WI38 (cell line): ENCODE measurements around the gene ZFPL1.

Experiments
- H3K4me3 ChIP-seq: 2 replicates; pipeline ENCODE4 v1.5.1; 2011; ENCODE audit warnings: low read depth, mild to moderate bottlenecking, control low read depth, low read length
- CTCF ChIP-seq: IDR thresholded peaks from 2 replicates; pipeline ENCODE4 v1.5.1; 2012; ENCODE audit warnings: low read depth, mild to moderate bottlenecking, control low read depth, low read length

ZFPL1 gene

GRCh38 chr11:65126624-65127274 is 42.7 kb downstream of the ZFPL1 start:
- no peak for TF ChIP-seq CTCF
- no peak overlapping the region for H3K4me3 ChIP-seq

GRCh38 chr11:65127473-65128181 is 43.6 kb downstream of the ZFPL1 start:
- no peak for TF ChIP-seq CTCF

GRCh38 chr11:65128182-65129145 is 44.4 kb downstream of the ZFPL1 start:
- TF ChIP-seq CTCF, result no peak
- no peak overlapping the region for H3K4me3 ChIP-seq

More at GRCh38 chr11:65127473-65128181, 43.6 kb downstream of the ZFPL1 start:
- H3K4me3 ChIP-seq, result no peak overlapping the region

- H3K4me3 ChIP-seq, result no peak overlapping the region
- no peak for TF ChIP-seq CTCF
These were observed 45.8 kb downstream of the ZFPL1 start for GRCh38 chr11:65129649-65130441.

- no peak overlapping the region for H3K4me3 ChIP-seq
- no peak for TF ChIP-seq CTCF
These were observed 46.8 kb downstream of the ZFPL1 start for GRCh38 chr11:65130631-65131416.

- no peak for TF ChIP-seq CTCF
- H3K4me3 ChIP-seq, result no peak overlapping the region
These were observed 47.4 kb downstream of the ZFPL1 start for GRCh38 chr11:65131417-65131776.
